ENCODE measurements around the gene NXN. TPM values are rescaled to one million over a fixed set of nuclear protein-coding genes. Genes with fewer than 3 reads are reported as not detected.
A peak's percentile ranks its signal among the peaks of the same experiment; 100 is the strongest.

The NXN gene
- total RNA-seq, 2 donors from 2014 or later, result 2.6 to 16.3 TPM

DNA sequence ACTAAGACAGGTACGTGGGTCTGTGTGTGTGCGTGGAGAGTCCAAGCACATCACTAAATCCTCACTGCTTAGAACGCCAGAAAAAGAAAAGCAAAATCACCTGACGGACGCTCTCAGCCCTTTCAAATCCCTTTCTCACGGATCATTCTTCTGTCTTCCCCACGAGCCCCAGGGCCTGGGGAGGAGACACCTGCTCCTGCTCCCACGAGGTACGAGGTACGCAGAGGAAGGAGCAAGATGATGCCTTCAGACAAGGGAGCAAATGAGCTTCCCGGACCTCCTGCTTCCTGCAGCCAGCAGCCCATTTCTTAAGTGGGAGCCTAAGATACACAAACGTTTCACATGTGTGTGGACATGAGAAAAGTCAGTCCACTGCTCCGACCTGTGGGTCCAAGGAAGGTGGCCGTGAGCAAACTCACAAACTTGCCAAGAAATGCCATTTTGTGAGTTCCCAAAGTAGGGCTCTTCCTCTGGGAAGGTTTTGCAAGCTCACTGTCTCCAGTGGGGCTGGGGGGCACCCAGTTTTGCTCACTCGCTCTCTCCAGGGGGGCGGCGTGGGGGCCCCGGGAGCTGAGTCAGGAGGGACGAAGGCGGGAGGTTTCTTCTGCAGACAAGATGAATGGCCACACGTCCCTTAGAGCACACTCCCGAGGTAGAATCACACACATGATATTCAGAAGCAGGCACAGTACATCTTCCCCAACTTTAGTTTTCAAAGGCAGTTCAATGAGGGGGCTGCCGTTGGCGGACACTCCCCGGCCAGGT lies 129.3 kb downstream of the NXN start:
- Histone ChIP-seq H3K4me1 (peaks cover 6% of the 10 kb centered on the region), H3K4me3 (no peak overlapping the region), H3K36me3 (no peaks in the 10 kb centered on the region), H3K27me3 (no peaks in the 10 kb centered on the region), H3K9me3 (no peaks in the 10 kb centered on the region), H3K9ac (ENCODE audit: low read depth in 2 of 2, low read length in 2 of 2) (peak overlapping the region; percentile 40 to 43), H3K27ac (peak overlapping the region; percentile 43)
- DNase-seq, result no peak
- intact Hi-C loops (cut with DNase I), result no loop called here
- TF ChIP-seq CTCF (IDR thresholded peaks at IDR 0.05), result no peak

GRCh38 chr17:848402-848801 lies 131.2 kb downstream of the NXN start:
- Histone ChIP-seq H3K36me3 (no peaks in the 10 kb centered on the region), H3K27me3 (no peaks in the 10 kb centered on the region), H3K9me3 (no peaks in the 10 kb centered on the region), H3K4me3 (no peak overlapping the region), H3K27ac (no peak overlapping the region), H3K9ac (ENCODE audit: low read depth in 2 of 2, low read length in 2 of 2) (no peak overlapping the region), H3K4me1 (peaks cover 6% of the 10 kb centered on the region)
- intact Hi-C loops (cut with DNase I), result no loop called here
- TF ChIP-seq CTCF (IDR thresholded peaks at IDR 0.05), result no peak
- DNase-seq, result no peak

- Histone ChIP-seq H3K9me3 (no peaks in the 10 kb centered on the region), H3K36me3 (no peaks in the 10 kb centered on the region), H3K27me3 (no peaks in the 10 kb centered on the region), H3K9ac (ENCODE audit: low read depth in 2 of 2, low read length in 2 of 2) (no peak overlapping the region), H3K4me3 (no peak overlapping the region), H3K4me1 (peaks cover 6% of the 10 kb centered on the region), H3K27ac (peak overlapping the region; percentile 50)
- no peak for TF ChIP-seq CTCF (IDR thresholded peaks at IDR 0.05)
- DNase-seq, result no peak
- intact Hi-C loops (cut with DNase I), result no loop called here
These were observed 132.4 kb downstream of the NXN start for GRCh38 chr17:846901-847843.

DNA sequence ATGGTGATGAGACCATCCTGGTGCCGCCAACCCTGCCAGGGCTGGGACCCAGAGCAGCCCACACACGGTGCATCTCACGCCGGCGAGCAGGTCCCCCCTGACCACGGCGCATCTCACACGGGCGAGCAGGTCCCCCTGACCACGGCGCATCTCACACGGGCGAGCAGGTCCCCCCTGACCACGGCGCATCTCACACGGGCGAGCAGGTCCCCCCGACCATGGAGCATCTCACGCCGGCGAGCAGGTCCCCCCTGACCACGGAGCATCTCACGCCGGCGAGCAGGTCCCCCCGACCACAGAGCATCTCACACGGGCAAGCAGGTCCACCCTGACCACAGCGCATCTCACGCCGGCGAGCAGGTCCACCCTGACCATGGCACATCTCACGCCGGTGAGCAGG lies 138.3 kb downstream of the NXN start:
- H3K4me3 ChIP-seq, result no peak overlapping the region
- H3K27ac ChIP-seq, result no peak overlapping the region
- no peaks in the 10 kb centered on the region for H3K4me1 ChIP-seq
- DNase-seq, result no peak
- no peaks in the 10 kb centered on the region for H3K36me3 ChIP-seq
- H3K9ac ChIP-seq (ENCODE audit: low read depth in 2 of 2, low read length in 2 of 2), result no peak overlapping the region
- intact Hi-C loops (cut with DNase I), result no loop called here
- no peaks in the 10 kb centered on the region for H3K27me3 ChIP-seq
- H3K9me3 ChIP-seq, result no peaks in the 10 kb centered on the region
- TF ChIP-seq CTCF (IDR thresholded peaks at IDR 0.05), result no peak

DNA sequence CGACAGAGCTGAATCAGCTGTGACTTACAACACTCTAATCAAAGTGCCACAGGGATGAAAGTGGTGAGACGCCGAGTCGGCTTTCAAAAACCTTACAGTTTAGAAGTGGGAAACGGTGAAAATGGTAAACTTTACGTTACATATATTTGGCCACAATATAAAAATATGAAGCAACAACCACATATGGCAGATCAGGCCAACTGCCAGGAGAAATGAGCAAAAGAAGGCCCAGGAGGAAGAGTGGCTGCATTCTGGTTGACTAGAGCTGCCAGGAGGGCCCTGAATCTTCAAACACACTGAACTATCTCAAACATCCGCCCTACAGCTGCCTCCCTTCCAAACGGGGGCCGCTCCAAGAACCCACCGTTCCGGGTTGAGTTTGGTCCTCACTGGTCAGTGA lies 141.1 kb downstream of the NXN start:
- Histone ChIP-seq H3K4me3 (no peak overlapping the region), H3K27ac (no peak overlapping the region), H3K27me3 (no peaks in the 10 kb centered on the region), H3K9me3 (no peaks in the 10 kb centered on the region), H3K36me3 (no peaks in the 10 kb centered on the region), H3K9ac (ENCODE audit: low read depth in 2 of 2, low read length in 2 of 2) (no peak overlapping the region), H3K4me1 (no peaks in the 10 kb centered on the region)
- intact Hi-C loops (cut with DNase I), result no loop called here
- no peak for TF ChIP-seq CTCF (IDR thresholded peaks at IDR 0.05)
- no peak for DNase-seq
